GM15510 (cell line): ENCODE data around the gene ZSCAN30.

Source experiments
- POLR2A ChIP-seq: IDR thresholded peaks from 3 replicates; pipeline ENCODE4 v1.6.1; 2011; ENCODE audit warnings: borderline replicate concordance; ENCODE audit not compliant: insufficient read length; ENCODE audit errors: extremely low read depth

The ZSCAN30 gene

GRCh38 chr18:35296060-35296459, 6.0 kb upstream of the ZSCAN30 start:
- TF ChIP-seq POLR2A, result no peak

- TF ChIP-seq POLR2A, result no peak
These were observed 1.1 kb upstream of the ZSCAN30 start for GRCh38 chr18:35291166-35291565.

- no peak for TF ChIP-seq POLR2A
These were observed 319 bp downstream of the ZSCAN30 start for GRCh38 chr18:35289727-35290093.

- TF ChIP-seq POLR2A, result no peak
These were observed 736 bp downstream of the ZSCAN30 start for GRCh38 chr18:35289293-35289692.

GRCh38 chr18:35284841-35285240, 5.2 kb downstream of the ZSCAN30 start:
- TF ChIP-seq POLR2A, result no peak

- no peak for TF ChIP-seq POLR2A
These were observed 5.9 kb downstream of the ZSCAN30 start for GRCh38 chr18:35283923-35284794.

- no peak for TF ChIP-seq POLR2A
These were observed 7.7 kb downstream of the ZSCAN30 start for GRCh38 chr18:35282353-35282752.

GRCh38 chr18:35278969-35279368, 11.1 kb downstream of the ZSCAN30 start:
- TF ChIP-seq POLR2A, result no peak

- no peak for TF ChIP-seq POLR2A
These were observed 11.9 kb downstream of the ZSCAN30 start for GRCh38 chr18:35278085-35278484.

- TF ChIP-seq POLR2A, result no peak
These were observed 12.4 kb downstream of the ZSCAN30 start for GRCh38 chr18:35277633-35278032.

GRCh38 chr18:35276267-35276666, 13.8 kb downstream of the ZSCAN30 start:
- TF ChIP-seq POLR2A, result no peak

- no peak for TF ChIP-seq POLR2A
These were observed 18.4 kb downstream of the ZSCAN30 start for GRCh38 chr18:35271656-35272055.

- TF ChIP-seq POLR2A, result no peak
These were observed 21.2 kb downstream of the ZSCAN30 start for GRCh38 chr18:35268821-35269220.

- TF ChIP-seq POLR2A, result no peak
These were observed 22.2 kb downstream of the ZSCAN30 start for GRCh38 chr18:35267809-35268208.

GRCh38 chr18:35267161-35267651, 22.8 kb downstream of the ZSCAN30 start:
- TF ChIP-seq POLR2A, result no peak

GRCh38 chr18:35264409-35264808, 25.6 kb downstream of the ZSCAN30 start:
- TF ChIP-seq POLR2A, result no peak
